ENCODE measurements around the gene RFX3. TPM values are rescaled to one million over a fixed set of nuclear protein-coding genes. Genes with fewer than 3 reads are reported as not detected.

Gene RFX3
- total and polyA plus RNA-seq, 2 of the 13 experiments (the other 11 are each of a cell fraction or from before 2014, with no cell fraction given): 2.7 to 5.3 TPM

DNA sequence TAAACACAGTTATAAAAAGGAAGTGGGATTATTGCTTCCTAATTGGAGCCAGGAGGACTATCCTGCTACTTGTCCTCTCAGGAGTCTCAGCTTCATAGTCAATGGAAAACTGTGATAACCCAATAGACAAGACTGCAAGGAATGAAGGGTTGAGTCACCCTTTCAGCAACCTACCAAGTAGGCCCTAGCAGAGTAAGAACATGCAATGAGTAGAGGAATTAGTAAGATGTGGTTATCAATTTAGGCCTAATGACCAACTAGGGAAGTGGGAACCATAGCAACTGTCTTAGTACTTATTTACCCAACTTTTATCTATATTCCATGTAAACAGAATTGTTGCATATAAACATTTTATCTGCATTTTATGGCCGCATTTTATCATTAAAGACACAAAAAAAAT is 310.1 kb downstream of the RFX3 start:
- H3K27me3 ChIP-seq (ENCODE audit: control insufficient read depth in 1 of 2, insufficient read depth in 2 of 2, low read length in 2 of 2): no peaks in the 10 kb centered on the region
- ATAC-seq (no peak), FAIRE-seq (no peak), DNase-seq (ENCODE audit: low spot score) (no peak)
- H2AFZ ChIP-seq (ENCODE audit: low read length): no peak overlapping the region
- WGBS (ENCODE audit: low lambda C conversion rate): 9% methylated on average over 1 of the region's 1 CpG
- intact Hi-C loops (cut with micrococcal nuclease; ENCODE audit: unreplicated experiment) (no loop called here), in situ Hi-C loops (cut with HindIII; ENCODE audit: extremely low pct_ligation_motif_present, low pct_unique_long_range_greater_than_20kb) (no loop called here)
- no peak overlapping the region for H3K9ac ChIP-seq (ENCODE audit: insufficient read depth, low read depth, low read length)
- no peaks in the 10 kb centered on the region for H3K79me2 ChIP-seq (ENCODE audit: insufficient read depth, low read length)
- no peaks in the 10 kb centered on the region for H4K20me1 ChIP-seq (ENCODE audit: insufficient read depth, low read length)
- BruUV-seq (replicated peaks): no TSS peak
- ChIA-PET CTCF (ENCODE audit: low intra/inter-chr PET ratio, low total read pairs) (no interaction called here), POLR2A (no interaction called here)
- no peak overlapping the region for H3K4me3 ChIP-seq (replicated peaks in 1 of 3; ENCODE audit: insufficient read depth in 1 of 3, low read depth in 2 of 3, low read length in 3 of 3)
- no peaks in the 10 kb centered on the region for H3K36me3 ChIP-seq (replicated peaks in 1 of 2; ENCODE audit: control insufficient read depth in 1 of 2, insufficient read depth in 2 of 2, low read length in 2 of 2)
- no peaks in the 10 kb centered on the region for H3K4me1 ChIP-seq (ENCODE audit: insufficient read depth, low read length)
- no peak overlapping the region for H3K4me2 ChIP-seq (ENCODE audit: low read depth, low read length)
- H3K27ac ChIP-seq (ENCODE audit: extremely low read length, insufficient read depth, low read length): no peak overlapping the region
- no peaks in the 10 kb centered on the region for H3K9me3 ChIP-seq (ENCODE audit: low read length)
- TF ChIP-seq ZNF747 (CRISPR knock-in tag; IDR thresholded peaks at IDR 0.05; ENCODE audit: borderline replicate concordance) (no peak), HNRNPUL1 (IDR thresholded peaks at IDR 0.05; ENCODE audit: low read depth, low read length) (no peak), SRF (IDR thresholded peaks at IDR 0.05; ENCODE audit: low read depth, low read length) (no peak), ZBTB21 (CRISPR knock-in tag; IDR thresholded peaks at IDR 0.05) (no peak)

DNA sequence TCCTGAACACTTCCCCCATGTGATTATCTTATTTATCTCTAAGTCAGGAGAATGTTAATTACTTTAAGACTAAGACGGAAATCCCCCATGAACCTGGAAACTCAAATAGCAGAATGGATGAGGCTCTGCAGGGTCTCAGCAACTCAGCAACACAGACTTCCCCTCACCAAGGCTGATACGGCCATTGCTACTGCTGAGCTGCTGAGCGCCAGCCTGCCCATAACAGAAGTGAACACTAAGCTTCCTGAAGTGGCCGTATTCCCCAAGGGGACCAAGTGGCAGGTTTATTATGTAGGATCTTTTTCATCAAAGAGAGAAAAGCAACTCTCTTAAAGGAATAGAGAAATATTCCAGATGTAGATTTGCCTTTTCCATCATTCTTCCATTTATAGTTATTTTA is 311.1 kb downstream of the RFX3 start:
- Histone ChIP-seq H3K4me3 (replicated peaks in 1 of 3; ENCODE audit: insufficient read depth in 1 of 3, low read depth in 2 of 3, low read length in 3 of 3) (no peak overlapping the region), H3K4me2 (ENCODE audit: low read depth, low read length) (no peak overlapping the region), H3K9me3 (ENCODE audit: low read length) (no peaks in the 10 kb centered on the region), H3K36me3 (replicated peaks in 1 of 2; ENCODE audit: control insufficient read depth in 1 of 2, insufficient read depth in 2 of 2, low read length in 2 of 2) (no peaks in the 10 kb centered on the region), H3K4me1 (ENCODE audit: insufficient read depth, low read length) (no peaks in the 10 kb centered on the region), H3K79me2 (ENCODE audit: insufficient read depth, low read length) (no peaks in the 10 kb centered on the region), H3K27me3 (ENCODE audit: control insufficient read depth in 1 of 2, insufficient read depth in 2 of 2, low read length in 2 of 2) (no peaks in the 10 kb centered on the region), H2AFZ (ENCODE audit: low read length) (no peak overlapping the region), H3K27ac (ENCODE audit: extremely low read length, insufficient read depth, low read length) (no peak overlapping the region), H3K9ac (ENCODE audit: insufficient read depth, low read depth, low read length) (no peak overlapping the region), H4K20me1 (ENCODE audit: insufficient read depth, low read length) (no peaks in the 10 kb centered on the region)
- ATAC-seq: no peak
- no TSS peak for BruUV-seq (replicated peaks)
- no peak for DNase-seq (ENCODE audit: low spot score)
- ChIA-PET POLR2A (no interaction called here), CTCF (ENCODE audit: low intra/inter-chr PET ratio, low total read pairs) (no interaction called here)
- intact Hi-C loops (cut with micrococcal nuclease; ENCODE audit: unreplicated experiment) (no loop called here), in situ Hi-C loops (cut with HindIII; ENCODE audit: extremely low pct_ligation_motif_present, low pct_unique_long_range_greater_than_20kb) (no loop called here)
- no peak for FAIRE-seq
- 21% methylated on average over 4 of the region's 4 CpGs for WGBS (ENCODE audit: low lambda C conversion rate)
- TF ChIP-seq BHLHE40 (IDR thresholded peaks at IDR 0.05; ENCODE audit: low read length) (no peak), PAXIP1 (CRISPR knock-in tag; conservative IDR thresholded peaks at IDR 0.05) (no peak), ZNF121 (CRISPR knock-in tag; IDR thresholded peaks at IDR 0.05) (no peak), NR2F1 (CRISPR knock-in tag; IDR thresholded peaks at IDR 0.05) (no peak), ZNF274 (CRISPR knock-in tag; IDR thresholded peaks at IDR 0.05) (no peak), HOXA5 (CRISPR knock-in tag; IDR thresholded peaks at IDR 0.05) (no peak), KLF13 (CRISPR knock-in tag; IDR thresholded peaks at IDR 0.05) (no peak), NONO (IDR thresholded peaks at IDR 0.05) (no peak), NONO (CRISPR knock-in tag; conservative IDR thresholded peaks at IDR 0.05) (no peak)
- TF ChIP-seq, protein P1, sequence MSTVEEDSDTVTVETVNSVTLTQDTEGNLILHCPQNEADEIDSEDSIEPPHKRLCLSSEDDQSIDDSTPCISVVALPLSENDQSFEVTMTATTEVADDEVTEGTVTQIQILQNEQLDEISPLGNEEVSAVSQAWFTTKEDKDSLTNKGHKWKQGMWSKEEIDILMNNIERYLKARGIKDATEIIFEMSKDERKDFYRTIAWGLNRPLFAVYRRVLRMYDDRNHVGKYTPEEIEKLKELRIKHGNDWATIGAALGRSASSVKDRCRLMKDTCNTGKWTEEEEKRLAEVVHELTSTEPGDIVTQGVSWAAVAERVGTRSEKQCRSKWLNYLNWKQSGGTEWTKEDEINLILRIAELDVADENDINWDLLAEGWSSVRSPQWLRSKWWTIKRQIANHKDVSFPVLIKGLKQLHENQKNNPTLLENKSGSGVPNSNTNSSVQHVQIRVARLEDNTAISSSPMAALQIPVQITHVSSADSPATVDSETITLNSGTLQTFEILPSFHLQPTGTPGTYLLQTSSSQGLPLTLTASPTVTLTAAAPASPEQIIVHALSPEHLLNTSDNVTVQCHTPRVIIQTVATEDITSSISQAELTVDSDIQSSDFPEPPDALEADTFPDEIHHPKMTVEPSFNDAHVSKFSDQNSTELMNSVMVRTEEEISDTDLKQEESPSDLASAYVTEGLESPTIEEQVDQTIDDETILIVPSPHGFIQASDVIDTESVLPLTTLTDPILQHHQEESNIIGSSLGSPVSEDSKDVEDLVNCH (CRISPR knock-in tag; IDR thresholded peaks at IDR 0.05): no peak

Measured in HepG2 (cell line).